ENCODE results near the gene TSTD1. TPM values are rescaled to one million over a fixed set of nuclear protein-coding genes. Genes with fewer than 3 reads are reported as not detected.

The TSTD1 gene
- total and polyA plus RNA-seq, 2 donors from 2014 or later: 74.5 to 200 TPM

DNA sequence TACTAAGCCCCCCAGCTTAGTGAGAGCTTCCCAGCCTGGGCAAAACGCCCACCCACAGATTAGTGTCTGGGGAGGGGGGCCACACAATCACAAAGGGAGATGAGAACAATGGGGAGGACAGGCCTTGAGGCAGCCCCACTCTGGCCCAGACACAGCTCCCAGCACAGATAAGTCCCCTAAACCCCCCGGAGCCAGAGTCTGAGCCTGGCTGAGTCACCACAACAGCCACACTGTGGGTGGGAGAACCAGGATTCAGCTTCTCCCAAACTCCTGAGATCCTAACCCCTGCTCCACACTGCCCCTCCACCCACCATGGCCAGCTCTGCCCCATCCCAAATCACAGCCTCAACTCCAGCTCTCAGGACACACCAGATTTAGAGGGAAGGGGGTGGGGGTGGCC lies 46.4 kb upstream of the TSTD1 start:
- FAIRE-seq (no peak), DNase-seq (peak in 1 of 5 donors; percentile 24)
- Histone ChIP-seq H3K4me1 (ENCODE audit: control insufficient read depth in 2 of 3, insufficient read depth in 2 of 3, low read depth in 1 of 3, low read length in 3 of 3) (peaks cover 0 to 7% (median 6%) of the 10 kb centered on the region in 3 donors), H3K27me3 (ENCODE audit: control insufficient read depth, insufficient read depth, low read length) (no peaks in the 10 kb centered on the region), H3K9me3 (ENCODE audit: control insufficient read depth in 2 of 3, insufficient read depth in 1 of 3, low read length in 3 of 3) (no peaks in the 10 kb centered on the region), H3K27ac (ENCODE audit: low read depth in 2 of 2, low read length in 2 of 2) (no peak overlapping the region), H3K4me3 (ENCODE audit: low read length in 3 of 3) (no peak overlapping the region), H3K9ac (ENCODE audit: low read length in 3 of 3) (no peak overlapping the region), H3K36me3 (ENCODE audit: control insufficient read depth in 2 of 3, insufficient read depth in 3 of 3, low read length in 3 of 3) (no peaks in the 10 kb centered on the region)
- intact Hi-C loops (cut with DNase I): loop anchor here (5.0 kb wide), 1 partner anchor 83 kb away; no protein-coding TSS in a partner anchor
- TF ChIP-seq CTCF (IDR thresholded peaks at IDR 0.05; ENCODE audit: borderline replicate concordance, extremely low read depth, insufficient read depth): no peak

DNA sequence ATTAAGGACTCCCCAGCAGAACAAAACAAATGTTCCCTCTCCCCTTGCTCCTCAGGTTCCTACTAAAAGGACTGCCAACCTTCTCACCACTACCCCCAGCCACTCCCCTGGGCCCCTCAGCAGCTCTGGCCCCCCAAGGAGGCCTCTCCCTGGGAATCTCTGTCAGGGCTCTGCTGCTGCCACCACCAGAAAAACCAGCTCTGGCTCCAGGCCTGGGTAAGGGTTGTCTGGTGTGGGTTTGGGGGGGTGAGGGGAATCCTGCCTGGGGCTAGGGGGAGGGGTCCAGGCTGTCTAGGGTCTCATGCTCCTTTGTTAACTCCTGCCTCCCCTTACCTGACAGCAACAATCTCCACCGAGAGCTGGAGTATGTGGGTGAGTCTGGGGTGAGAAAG lies 45.8 kb upstream of the TSTD1 start:
- intact Hi-C loops (cut with DNase I): no loop called here
- no peaks in the 10 kb centered on the region for H3K9me3 ChIP-seq (ENCODE audit: control insufficient read depth in 2 of 3, insufficient read depth in 1 of 3, low read length in 3 of 3)
- peaks cover 0 to 7% (median 3%) of the 10 kb centered on the region in 3 donors for H3K4me1 ChIP-seq (ENCODE audit: control insufficient read depth in 2 of 3, insufficient read depth in 2 of 3, low read depth in 1 of 3, low read length in 3 of 3)
- H3K4me3 ChIP-seq (ENCODE audit: low read length in 3 of 3): no peak overlapping the region
- no peak overlapping the region for H3K9ac ChIP-seq (ENCODE audit: low read length in 3 of 3)
- DNase-seq (peak in 1 of 5 donors; percentile 26), FAIRE-seq (no peak)
- H3K27ac ChIP-seq (ENCODE audit: low read depth in 2 of 2, low read length in 2 of 2): no peak overlapping the region
- TF ChIP-seq CTCF (IDR thresholded peaks at IDR 0.05; ENCODE audit: borderline replicate concordance, extremely low read depth, insufficient read depth): no peak
- no peaks in the 10 kb centered on the region for H3K27me3 ChIP-seq (ENCODE audit: control insufficient read depth, insufficient read depth, low read length)
- H3K36me3 ChIP-seq (ENCODE audit: control insufficient read depth in 2 of 3, insufficient read depth in 3 of 3, low read length in 3 of 3): no peaks in the 10 kb centered on the region

- intact Hi-C loops (cut with DNase I): no loop called here
- H3K27me3 ChIP-seq (ENCODE audit: control insufficient read depth, insufficient read depth, low read length): no peaks in the 10 kb centered on the region
- no peaks in the 10 kb centered on the region for H3K36me3 ChIP-seq (ENCODE audit: control insufficient read depth in 2 of 3, insufficient read depth in 3 of 3, low read length in 3 of 3)
- H3K9me3 ChIP-seq (ENCODE audit: control insufficient read depth in 2 of 3, insufficient read depth in 1 of 3, low read length in 3 of 3): no peaks in the 10 kb centered on the region
- FAIRE-seq: no peak
- peak overlapping the region; percentile 11 to 58 for H3K27ac ChIP-seq (ENCODE audit: low read depth in 2 of 2, low read length in 2 of 2)
- DNase-seq: no peak
- TF ChIP-seq CTCF (IDR thresholded peaks at IDR 0.05; ENCODE audit: borderline replicate concordance, extremely low read depth, insufficient read depth): no peak
- no peak overlapping the region for H3K9ac ChIP-seq (ENCODE audit: low read length in 3 of 3)
- no peak overlapping the region for H3K4me3 ChIP-seq (ENCODE audit: low read length in 3 of 3)
- peaks cover 0 to 6% (median under 1%) of the 10 kb centered on the region in 3 donors for H3K4me1 ChIP-seq (ENCODE audit: control insufficient read depth in 2 of 3, insufficient read depth in 2 of 3, low read depth in 1 of 3, low read length in 3 of 3)
Measured at GRCh38 chr1:161083748-161084596, 45.2 kb upstream of the TSTD1 start.

Measured in kidney (tissue), 14 donors.